ENCODE data around the gene DNLZ. TPM values are rescaled to one million over a fixed set of nuclear protein-coding genes. Genes with fewer than 3 reads are reported as not detected.
A peak's percentile ranks its signal among the peaks of the same experiment; 100 is the strongest.

Gene DNLZ
- 25.5 TPM for total RNA-seq
- 10 to 100 TPM; 51.1 to 67.9 (median 61.5) TPM for polyA plus RNA-seq

DNA sequence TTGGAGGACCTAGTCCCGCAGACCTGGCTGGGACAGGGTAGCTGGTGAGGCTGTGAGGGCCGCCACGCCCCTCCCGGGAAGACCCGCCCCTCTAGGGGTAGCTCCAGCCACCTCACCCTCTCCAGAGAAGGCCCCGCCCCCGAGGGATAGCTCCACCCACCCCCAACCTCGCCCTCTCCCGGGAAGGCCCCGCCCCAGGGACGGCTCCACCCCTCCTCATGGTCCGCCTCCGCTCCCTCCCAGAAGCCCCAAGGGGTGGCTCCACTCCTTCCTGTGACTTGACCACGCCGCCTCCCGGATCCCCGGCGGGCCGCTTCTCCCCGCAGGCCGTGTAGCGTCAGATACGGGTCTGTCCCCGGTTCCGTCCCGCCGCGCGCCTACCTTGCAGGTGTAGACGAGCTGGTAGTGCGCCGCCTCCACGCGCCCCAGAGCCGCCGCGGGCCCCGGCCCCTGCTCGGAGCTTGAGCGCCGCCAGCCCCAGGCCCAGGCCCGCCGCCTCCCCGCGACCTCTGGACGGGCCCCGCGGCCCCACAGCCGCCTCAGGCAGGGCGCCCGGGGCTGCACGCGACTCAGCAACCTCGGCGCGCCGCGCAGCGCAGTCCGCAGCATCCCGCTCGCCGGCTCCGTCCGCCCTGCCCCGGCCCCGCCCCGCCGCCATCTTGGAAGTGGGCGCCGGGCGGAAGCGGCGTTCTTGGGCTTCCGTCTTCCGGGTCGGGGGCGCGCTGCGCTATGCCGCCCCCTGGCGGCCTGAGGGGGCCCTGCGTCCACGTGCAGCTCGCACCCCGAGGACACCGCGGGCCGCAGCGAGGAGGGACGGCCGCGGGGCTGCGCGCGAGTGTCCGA is at the start of gene DNLZ:
Gene DNLZ (minus strand): TSS at position 639 of the 843 bp plus-strand sequence. CDS start 30 bp downstream, at position 609.
- Mint-ChIP-seq H3K4me3 (peak within 1 kb of the TSS; percentile 84 to 88 (median 86)), H3K4me1 (peaks cover 0 to 4% (median 0%) of the 10 kb centered on the region in 4 donors), H3K36me3 (no peaks in the 10 kb centered on the region), H3K27ac (peak within 1 kb of the TSS in 2 of 3 donors; percentile 49 to 80), H3K9me3 (no peaks in the 10 kb centered on the region), H3K27me3 (peaks cover 5% of the 10 kb centered on the region)
- no peak within 1 kb of the TSS for H3K4me3 ChIP-seq (ENCODE audit: low read depth, low read length)
- H3K27ac ChIP-seq (ENCODE audit: insufficient read depth, low read length, poor library complexity, severe bottlenecking) = peak within 1 kb of the TSS; percentile 78
- H3K9me3 ChIP-seq (ENCODE audit: control insufficient read depth in 2 of 2, low read length in 2 of 2) = no peaks in the 10 kb centered on the region
- DNase-seq (peak; percentile 86 to 93 (median 89)), ATAC-seq (ENCODE audit: low read depth in 2 of 2) (peak; percentile 80 to 85)
- H3K27me3 ChIP-seq (ENCODE audit: control insufficient read depth, insufficient read depth, low read length) = no peaks in the 10 kb centered on the region
- no peaks in the 10 kb centered on the region for H3K36me3 ChIP-seq (ENCODE audit: control insufficient read depth, insufficient read depth, low read length)
- H3K4me1 ChIP-seq (ENCODE audit: control insufficient read depth, insufficient read depth, low read length, poor library complexity, severe bottlenecking) = no peaks in the 10 kb centered on the region

DNA sequence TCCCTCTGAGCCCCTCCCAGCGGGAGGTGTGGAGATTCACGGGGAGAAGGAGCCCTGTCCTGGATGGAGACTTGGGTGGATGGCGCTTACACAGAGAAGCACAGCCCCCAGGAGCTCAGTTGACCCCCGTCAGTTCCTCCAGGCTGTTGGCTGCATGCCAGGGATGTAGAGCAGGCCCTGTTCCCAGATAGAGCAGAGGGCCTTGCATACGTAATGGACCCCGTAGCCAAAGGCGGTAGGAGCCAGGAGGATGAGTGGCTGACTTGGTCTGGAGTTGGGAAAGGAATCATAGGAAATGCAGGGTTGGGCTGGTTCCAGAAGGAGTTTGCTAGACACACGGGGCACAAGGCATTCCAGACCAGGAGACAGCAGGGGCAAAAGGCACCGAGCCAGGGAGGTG is 49.4 kb upstream of the DNLZ start:
- no peak for DNase-seq
- Mint-ChIP-seq H3K27me3 (no peaks in the 10 kb centered on the region), H3K9me3 (no peaks in the 10 kb centered on the region), H3K4me1 (peaks cover 0 to 42% (median 23%) of the 10 kb centered on the region in 4 donors), H3K36me3 (peaks cover 30% of the 10 kb centered on the region), H3K4me3 (peak overlapping the region in 2 of 4 donors; percentile 25 to 43), H3K27ac (peak overlapping the region in 1 of 3 donors; percentile 46)
- H3K4me3 ChIP-seq (ENCODE audit: low read depth, low read length) = no peak overlapping the region
- H3K36me3 ChIP-seq (ENCODE audit: control insufficient read depth, insufficient read depth, low read length) = peaks cover 50% of the 10 kb centered on the region
- ATAC-seq (ENCODE audit: low read depth in 2 of 2) = no peak
- no peaks in the 10 kb centered on the region for H3K27me3 ChIP-seq (ENCODE audit: control insufficient read depth, insufficient read depth, low read length)
- peaks cover 28% of the 10 kb centered on the region for H3K4me1 ChIP-seq (ENCODE audit: control insufficient read depth, insufficient read depth, low read length, poor library complexity, severe bottlenecking)
- no peaks in the 10 kb centered on the region for H3K9me3 ChIP-seq (ENCODE audit: control insufficient read depth in 2 of 2, low read length in 2 of 2)
- no peak overlapping the region for H3K27ac ChIP-seq (ENCODE audit: insufficient read depth, low read length, poor library complexity, severe bottlenecking)

DNA sequence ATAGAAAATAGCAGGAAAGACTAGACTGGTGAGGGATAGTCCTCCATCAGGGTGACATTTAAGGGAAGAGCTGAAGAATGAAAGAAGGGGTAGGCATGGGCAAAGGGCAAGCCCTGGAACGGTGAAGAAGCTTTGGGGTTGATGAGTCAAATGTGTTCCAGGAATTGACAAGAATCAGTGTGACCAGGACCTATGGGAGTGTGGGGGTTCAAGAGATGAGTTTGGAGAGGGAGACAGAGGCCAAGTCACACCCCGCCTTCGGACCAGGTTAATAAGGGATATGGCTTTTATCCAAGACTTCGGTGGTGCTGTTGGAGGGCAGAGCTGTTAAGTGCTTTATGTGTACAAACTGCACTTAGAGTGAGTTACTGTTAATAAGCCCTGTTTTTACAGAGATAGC is 47.8 kb upstream of the DNLZ start:
- Histone ChIP-seq H3K27me3 (ENCODE audit: control insufficient read depth, insufficient read depth, low read length) (no peaks in the 10 kb centered on the region), H3K9me3 (ENCODE audit: control insufficient read depth in 2 of 2, low read length in 2 of 2) (no peaks in the 10 kb centered on the region), H3K27ac (ENCODE audit: insufficient read depth, low read length, poor library complexity, severe bottlenecking) (peak overlapping the region; percentile 90), H3K4me1 (ENCODE audit: control insufficient read depth, insufficient read depth, low read length, poor library complexity, severe bottlenecking) (peaks cover 28% of the 10 kb centered on the region), H3K4me3 (ENCODE audit: low read depth, low read length) (peak overlapping the region; percentile 81), H3K36me3 (ENCODE audit: control insufficient read depth, insufficient read depth, low read length) (peaks cover 46% of the 10 kb centered on the region)
- H3K9me3 Mint-ChIP-seq = no peaks in the 10 kb centered on the region
- H3K4me3 Mint-ChIP-seq = peak overlapping the region; percentile 88 to 95 (median 92)
- DNase-seq = no peak
- no peak for ATAC-seq (ENCODE audit: low read depth in 2 of 2)
- H3K27ac Mint-ChIP-seq = peak overlapping the region in 2 of 3 donors; percentile 86 to 95
- H3K27me3 Mint-ChIP-seq = no peaks in the 10 kb centered on the region
- peaks cover 0 to 51% (median 24%) of the 10 kb centered on the region in 4 donors for H3K4me1 Mint-ChIP-seq
- H3K36me3 Mint-ChIP-seq = peaks cover 32% of the 10 kb centered on the region

DNA sequence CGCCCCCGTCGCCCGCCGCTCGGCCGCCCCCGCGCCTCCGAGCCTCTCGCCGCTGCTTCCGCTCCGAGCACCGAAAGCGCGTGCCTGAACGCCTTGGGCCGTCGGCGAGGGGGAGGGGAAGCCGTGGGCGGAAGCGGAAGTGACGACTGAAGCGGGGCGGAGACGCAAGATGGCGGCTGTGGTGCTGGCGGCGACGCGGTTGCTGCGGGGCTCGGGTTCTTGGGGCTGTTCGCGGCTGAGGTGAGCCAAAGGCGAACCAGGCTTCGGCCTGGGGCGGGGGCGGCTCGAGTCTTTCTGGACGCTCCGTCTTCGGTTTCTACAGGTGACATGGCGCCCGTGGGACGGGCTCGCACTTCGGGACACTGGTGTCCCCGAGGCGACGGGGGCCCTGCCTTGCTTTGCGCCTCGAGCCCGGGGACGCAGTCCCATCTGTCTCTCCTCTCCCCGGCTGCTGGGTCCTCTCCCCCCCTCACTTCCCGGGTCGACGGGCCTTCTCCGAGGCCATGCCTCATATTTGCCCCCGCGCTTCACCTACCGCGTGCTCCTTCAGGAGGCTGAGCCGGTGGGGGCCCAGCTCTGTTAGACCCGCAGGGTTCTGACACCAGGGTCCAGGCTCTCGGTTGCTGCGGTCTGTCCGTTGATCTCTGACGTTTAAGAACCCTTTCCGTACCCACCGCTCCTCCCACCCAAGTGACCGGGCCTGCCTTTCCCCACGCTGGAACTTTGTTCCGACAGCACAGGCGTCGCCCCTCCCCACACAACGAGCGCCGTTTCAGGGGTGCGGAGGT is 47.1 kb upstream of the DNLZ start, which contains the start of the genes ENTR1 and PMPCA:
Gene ENTR1 (minus strand): TSS at position 115 of the 788 bp plus-strand sequence. CDS start 217 bp downstream, outside the sequence.
Gene PMPCA (plus strand): TSS at position 159 of the 788 bp plus-strand sequence. CDS start 11 bp downstream, at position 170.
- H3K27ac Mint-ChIP-seq = peak within 1 kb of the TSS; percentile 86 to 95 (median 95)
- Histone ChIP-seq H3K27me3 (ENCODE audit: control insufficient read depth, insufficient read depth, low read length) (no peaks in the 10 kb centered on the region), H3K4me3 (ENCODE audit: low read depth, low read length) (peak within 1 kb of the TSS; percentile 81), H3K27ac (ENCODE audit: insufficient read depth, low read length, poor library complexity, severe bottlenecking) (peak within 1 kb of the TSS; percentile 90), H3K4me1 (ENCODE audit: control insufficient read depth, insufficient read depth, low read length, poor library complexity, severe bottlenecking) (peaks cover 29% of the 10 kb centered on the region), H3K36me3 (ENCODE audit: control insufficient read depth, insufficient read depth, low read length) (peaks cover 40% of the 10 kb centered on the region), H3K9me3 (ENCODE audit: control insufficient read depth in 2 of 2, low read length in 2 of 2) (no peaks in the 10 kb centered on the region)
- DNase-seq (peak; percentile 93 to 95 (median 94)), ATAC-seq (ENCODE audit: low read depth in 2 of 2) (peak; percentile 86 to 89)
- peak within 1 kb of the TSS; percentile 88 to 95 (median 92) for H3K4me3 Mint-ChIP-seq
- no peaks in the 10 kb centered on the region for H3K9me3 Mint-ChIP-seq
- no peaks in the 10 kb centered on the region for H3K27me3 Mint-ChIP-seq
- H3K36me3 Mint-ChIP-seq = peaks cover 28% of the 10 kb centered on the region
- H3K4me1 Mint-ChIP-seq = peaks cover 0 to 54% (median 27%) of the 10 kb centered on the region in 4 donors

GRCh38 chr9:136409557-136410455 is 46.3 kb upstream of the DNLZ start:
- Mint-ChIP-seq H3K27ac (peak overlapping the region; percentile 76 to 95 (median 79)), H3K9me3 (no peaks in the 10 kb centered on the region), H3K27me3 (no peaks in the 10 kb centered on the region), H3K4me3 (peak overlapping the region; percentile 88 to 94 (median 92)), H3K36me3 (peaks cover 26% of the 10 kb centered on the region), H3K4me1 (peaks cover 0 to 63% (median 35%) of the 10 kb centered on the region in 4 donors)
- Histone ChIP-seq H3K27me3 (ENCODE audit: control insufficient read depth, insufficient read depth, low read length) (no peaks in the 10 kb centered on the region), H3K4me3 (ENCODE audit: low read depth, low read length) (peak overlapping the region; percentile 51), H3K9me3 (ENCODE audit: control insufficient read depth in 2 of 2, low read length in 2 of 2) (no peaks in the 10 kb centered on the region), H3K4me1 (ENCODE audit: control insufficient read depth, insufficient read depth, low read length, poor library complexity, severe bottlenecking) (peaks cover 38% of the 10 kb centered on the region), H3K36me3 (ENCODE audit: control insufficient read depth, insufficient read depth, low read length) (peaks cover 33% of the 10 kb centered on the region), H3K27ac (ENCODE audit: insufficient read depth, low read length, poor library complexity, severe bottlenecking) (peak overlapping the region; percentile 70)
- peak in 2 of 3 donors; percentile 31 to 44 for DNase-seq
- ATAC-seq (ENCODE audit: low read depth in 2 of 2) = peak; percentile 19 to 33

GRCh38 chr9:136407911-136408310 is 44.4 kb upstream of the DNLZ start:
- H3K4me1 ChIP-seq (ENCODE audit: control insufficient read depth, insufficient read depth, low read length, poor library complexity, severe bottlenecking) = peaks cover 57% of the 10 kb centered on the region
- H3K4me3 ChIP-seq (ENCODE audit: low read depth, low read length) = no peak overlapping the region
- no peak overlapping the region for H3K27ac ChIP-seq (ENCODE audit: insufficient read depth, low read length, poor library complexity, severe bottlenecking)
- no peaks in the 10 kb centered on the region for H3K9me3 ChIP-seq (ENCODE audit: control insufficient read depth in 2 of 2, low read length in 2 of 2)
- peaks cover 14% of the 10 kb centered on the region for H3K36me3 ChIP-seq (ENCODE audit: control insufficient read depth, insufficient read depth, low read length)
- H3K4me1 Mint-ChIP-seq = peaks cover 9 to 71% (median 45%) of the 10 kb centered on the region in 4 donors
- H3K36me3 Mint-ChIP-seq = peaks cover 16% of the 10 kb centered on the region
- ATAC-seq (ENCODE audit: low read depth in 2 of 2) = no peak
- H3K27me3 ChIP-seq (ENCODE audit: control insufficient read depth, insufficient read depth, low read length) = no peaks in the 10 kb centered on the region
- H3K4me3 Mint-ChIP-seq = peak overlapping the region in 3 of 4 donors; percentile 48 to 74 (median 59)
- H3K27me3 Mint-ChIP-seq = no peaks in the 10 kb centered on the region
- DNase-seq = no peak
- peak overlapping the region in 1 of 3 donors; percentile 25 for H3K27ac Mint-ChIP-seq
- H3K9me3 Mint-ChIP-seq = no peaks in the 10 kb centered on the region
